Subcutaneous adipose tissue (tissue), 4 donors: ENCODE measurements around the gene RPP21. TPM values are rescaled to one million over a fixed set of nuclear protein-coding genes. Genes with fewer than 3 reads are reported as not detected.

Experiments
- CTCF ChIP-seq: fragments of 450-650 bp; IDR thresholded peaks from one replicate; pipeline ENCODE4 v1.5.1; 2016; ENCODE audit warnings: low read depth, mild to moderate bottlenecking, control low read depth, antibody characterized with exemption, moderate library complexity
- total RNA-seq, 4 donors: library from RNA; depleted of rRNA; stranded (reverse); fragments of >200 nt; gene quantifications; one replicate each; pipeline ENCODE4 v1.1.0, GENCODE V29; 2016

Gene RPP21
- total RNA-seq, 4 donors from 2014 or later, result 43.3 to 69.6 (median 49.5) TPM

- no peak for TF ChIP-seq CTCF
Observed at GRCh38 chr6:30334075-30334783, 10.7 kb upstream of the RPP21 start.

GRCh38 chr6:30340589-30341054 is 4.3 kb upstream of the RPP21 start:
- no peak for TF ChIP-seq CTCF

GRCh38 chr6:30341218-30341617 is 3.7 kb upstream of the RPP21 start:
- TF ChIP-seq CTCF, result no peak

- TF ChIP-seq CTCF, result no peak
Observed at GRCh38 chr6:30341728-30342127, 3.2 kb upstream of the RPP21 start.

- TF ChIP-seq CTCF, result no peak
Observed at GRCh38 chr6:30344191-30344867, 627 bp upstream of the RPP21 start.

- no peak for TF ChIP-seq CTCF
Observed at GRCh38 chr6:30345852-30346251, 896 bp downstream of the RPP21 start.

- TF ChIP-seq CTCF, result no peak
Observed at GRCh38 chr6:30348957-30349356, 4.0 kb downstream of the RPP21 start.
